A549 (cell line): ENCODE data around the gene PCDHGC4. TPM values are rescaled to one million over a fixed set of nuclear protein-coding genes. Genes with fewer than 3 reads are reported as not detected.

Source experiments
- ATAC-seq, 2 experiments: fragments of 200-7000 bp in 1 of 2; fragments of >200 bp in 1 of 2; cut with Nextera tagmentation in 1 of 2; cut with Tn5 transposase in 1 of 2; 3 replicates each; pipeline versions ENCODE4 v1.8.0 to v1.9.1; 2018 to 2020; ENCODE audit warnings: mild to moderate bottlenecking in 1 of 2, moderate library complexity in 1 of 2
- CTCF ChIA-PET: fragments of 300-600 bp; sonication (Branson Sonifier 250); formaldehyde crosslinking; extraction: SDS; loops from one replicate; lab custom pipeline; 2021; ENCODE audit warnings: antibody characterized with exemption, inconsistent platforms; lab: Yijun Ruan, JAX
- POLR2A ChIA-PET: fragments of 350-600 bp; formaldehyde crosslinking; extraction: SDS; loops from one replicate; lab custom pipeline; 2021; ENCODE audit warnings: antibody characterized with exemption, inconsistent platforms; lab: Yijun Ruan, JAX
- DNase-seq, 2 experiments: peaks; one replicate each; pipeline versions ENCODE4 v3.0.0 to v3.0.0-alpha.2; 2011 to 2016; ENCODE audit warnings: low read depth in 1 of 2, low spot score in 1 of 2
- FAIRE-seq: peaks from 2 replicates; lab custom pipeline; 2011; peaks lifted over from hg19 to GRCh38; lab: Jason Lieb, UNC
- H3K27ac ChIP-seq, 2 experiments: fragments of >200 bp; sonication (Bioruptor Twin); formaldehyde crosslinking; 3 replicates each; pipeline ENCODE4 v1.5.1; 2016 to 2017
- H3K4me1 ChIP-seq: fragments of >200 bp; sonication (Bioruptor Twin); formaldehyde crosslinking; 3 replicates; pipeline ENCODE4 v1.6.1; 2016
- H3K4me2 ChIP-seq: fragments of >200 bp; sonication (Bioruptor Twin); formaldehyde crosslinking; 3 replicates; pipeline ENCODE4 v1.6.1; 2016
- H3K4me3 ChIP-seq: fragments of >200 bp; sonication (Bioruptor Twin); formaldehyde crosslinking; 3 replicates; pipeline ENCODE4 v1.5.1; 2016
- H3K9me3 ChIP-seq: fragments of >200 bp; sonication (Bioruptor Twin); formaldehyde crosslinking; 3 replicates; pipeline ENCODE4 v1.6.1; 2016
- CBX8 ChIP-seq: fragments of 200-600 bp; sonication (generic); IDR thresholded peaks from 2 replicates; pipeline ENCODE4 v1.6.1; 2016
- CHD2 ChIP-seq: fragments of 150-350 bp; IDR thresholded peaks from 2 replicates; pipeline ENCODE4 v1.6.1; 2014; ENCODE audit warnings: low read length; ENCODE audit not compliant: partially characterized antibody
- CHD4 ChIP-seq: fragments of 200-600 bp; sonication (generic); IDR thresholded peaks from 2 replicates; pipeline ENCODE4 v1.6.1; 2016; ENCODE audit warnings: antibody characterized with exemption, mild to moderate bottlenecking, borderline replicate concordance
- EP300 ChIP-seq, 2 experiments: fragments of >200 bp; sonication (Bioruptor Twin); formaldehyde crosslinking; IDR thresholded peaks; 2 replicates in 1 of 2; 3 replicates in 1 of 2; pipeline ENCODE4 v1.6.1; 2016 to 2017
- FOSL2 ChIP-seq, 2 experiments: fragments of 450-650 bp in 1 of 2; fragments of >200 bp in 1 of 2; sonication (Bioruptor Twin) in 1 of 2; formaldehyde crosslinking; IDR thresholded peaks; 2 replicates each; pipeline versions ENCODE4 v1.5.0 to v1.6.1; 2016 to 2020; ENCODE audit warnings: mild to moderate bottlenecking in 1 of 2, moderate library complexity in 1 of 2
- FOXS1 ChIP-seq: fragments of 250-450 bp; sonication (Bioruptor Pico); IDR thresholded peaks from 2 replicates; pipeline ENCODE4 v1.5.0; 2020; ENCODE audit warnings: mild to moderate bottlenecking, moderate library complexity
- HDAC2 ChIP-seq: fragments of 200-600 bp; sonication (generic); IDR thresholded peaks from 2 replicates; pipeline ENCODE4 v1.6.1; 2016
- HOXA7 ChIP-seq: fragments of 250-450 bp; sonication (Bioruptor Pico); IDR thresholded peaks from 2 replicates; pipeline ENCODE4 v1.5.0; 2020; ENCODE audit warnings: mild to moderate bottlenecking, moderate library complexity
- HOXB13 ChIP-seq: fragments of 250-450 bp; sonication (Bioruptor Pico); IDR thresholded peaks from 2 replicates; pipeline ENCODE4 v1.5.0; 2020; ENCODE audit warnings: low read depth, mild to moderate bottlenecking, moderate library complexity
- KDM1A ChIP-seq: fragments of 200-600 bp; sonication (generic); IDR thresholded peaks from 2 replicates; pipeline ENCODE4 v1.6.1; 2016; ENCODE audit warnings: low read depth, mild to moderate bottlenecking
- KDM5A ChIP-seq: fragments of 200-600 bp; sonication (generic); IDR thresholded peaks from 2 replicates; pipeline ENCODE4 v1.6.1; 2016; ENCODE audit warnings: antibody characterized with exemption, mild to moderate bottlenecking
- MAFK ChIP-seq: fragments of 450-650 bp; IDR thresholded peaks from 2 replicates; pipeline ENCODE4 v1.6.1; 2014; ENCODE audit not compliant: partially characterized antibody
- MYC ChIP-seq: IDR thresholded peaks from 2 replicates; pipeline ENCODE4 v1.6.1; 2012; ENCODE audit warnings: mild to moderate bottlenecking, inconsistent platforms, low read length, improper control_type of control experiment, borderline replicate concordance
- NFE2L2 ChIP-seq: fragments of 150-350 bp; conservative IDR thresholded peaks from 2 replicates; pipeline ENCODE4 v1.6.1; 2014; ENCODE audit warnings: low read length
- NPAS2 ChIP-seq: fragments of 250-450 bp; sonication (Bioruptor Pico); IDR thresholded peaks from 2 replicates; pipeline ENCODE4 v1.8.0; 2022; ENCODE audit warnings: mild to moderate bottlenecking, moderate library complexity, borderline replicate concordance
- POLR2A ChIP-seq: IDR thresholded peaks from 2 replicates; pipeline ENCODE4 v1.6.1; 2012; ENCODE audit warnings: mild to moderate bottlenecking, low read length
- POLR2AphosphoS2 ChIP-seq: conservative IDR thresholded peaks from 2 replicates; pipeline ENCODE4 v1.6.1; 2012; ENCODE audit warnings: low read length, improper control_type of control experiment, inconsistent platforms
- RARB ChIP-seq: fragments of 250-450 bp; sonication (Bioruptor Pico); IDR thresholded peaks from 2 replicates; pipeline ENCODE4 v1.8.0; 2021; ENCODE audit warnings: mild to moderate bottlenecking, moderate library complexity
- RCOR1 ChIP-seq: fragments of 150-350 bp; IDR thresholded peaks from 2 replicates; pipeline ENCODE4 v1.6.1; 2014; ENCODE audit warnings: antibody characterized with exemption, low read length, low read depth
- SMC3 ChIP-seq: fragments of >200 bp; sonication (Bioruptor Twin); formaldehyde crosslinking; IDR thresholded peaks from 3 replicates; pipeline ENCODE4 v1.6.1; 2018; ENCODE audit warnings: inconsistent platforms
- WGBS: methylation state at CpG from one replicate; pipeline ENCODE4 v1.1.6; 2017; ENCODE audit errors: missing lambda C conversion rate; 5-methylcytosine and 5-hydroxymethylcytosine counted together
- polyA plus RNA-seq, 4 experiments: library from polyadenylated mRNA; depleted of rRNA in 3 of 4; stranded (reverse); fragments of >200 nt; fragmentation: RNase III in 1 of 4; extraction: RNeasy Plus Mini Kit Qiagen cat#74134 plus additional on column Dnase treatment in 1 of 4; gene quantifications; 2 replicates in 3 of 4; 3 replicates in 1 of 4; pipeline ENCODE4 v1.2.3, GENCODE V29; 2011 to 2017
- TF ChIP-seq, protein P1 (sequence below): IDR thresholded peaks from 2 replicates; pipeline ENCODE4 v1.6.1; 2012; ENCODE audit warnings: low read depth, borderline replicate concordance
- TF ChIP-seq, protein P2 (sequence below): fragments of 150-350 bp; IDR thresholded peaks from 2 replicates; pipeline ENCODE4 v1.6.1; 2014; ENCODE audit warnings: low read depth, mild to moderate bottlenecking, low read length
- TF ChIP-seq, protein P3 (sequence below): fragments of 200-600 bp; sonication (generic); IDR thresholded peaks from 2 replicates; pipeline ENCODE4 v1.6.1; 2016; ENCODE audit warnings: antibody characterized with exemption, mild to moderate bottlenecking, moderate library complexity
- TF ChIP-seq, protein P4 (sequence below): IDR thresholded peaks from 2 replicates; pipeline ENCODE4 v1.6.1; 2012
- TF ChIP-seq, protein P5 (sequence below): fragments of 250-450 bp; sonication (Bioruptor Pico); IDR thresholded peaks from 2 replicates; pipeline ENCODE4 v1.5.0; 2021; ENCODE audit warnings: mild to moderate bottlenecking, moderate library complexity, borderline replicate concordance

PCDHGC4 gene
- polyA plus RNA-seq, 2 of the 4 experiments (the other 2 are of a cell fraction), result 0.06 TPM; not detected in 1

DNA sequence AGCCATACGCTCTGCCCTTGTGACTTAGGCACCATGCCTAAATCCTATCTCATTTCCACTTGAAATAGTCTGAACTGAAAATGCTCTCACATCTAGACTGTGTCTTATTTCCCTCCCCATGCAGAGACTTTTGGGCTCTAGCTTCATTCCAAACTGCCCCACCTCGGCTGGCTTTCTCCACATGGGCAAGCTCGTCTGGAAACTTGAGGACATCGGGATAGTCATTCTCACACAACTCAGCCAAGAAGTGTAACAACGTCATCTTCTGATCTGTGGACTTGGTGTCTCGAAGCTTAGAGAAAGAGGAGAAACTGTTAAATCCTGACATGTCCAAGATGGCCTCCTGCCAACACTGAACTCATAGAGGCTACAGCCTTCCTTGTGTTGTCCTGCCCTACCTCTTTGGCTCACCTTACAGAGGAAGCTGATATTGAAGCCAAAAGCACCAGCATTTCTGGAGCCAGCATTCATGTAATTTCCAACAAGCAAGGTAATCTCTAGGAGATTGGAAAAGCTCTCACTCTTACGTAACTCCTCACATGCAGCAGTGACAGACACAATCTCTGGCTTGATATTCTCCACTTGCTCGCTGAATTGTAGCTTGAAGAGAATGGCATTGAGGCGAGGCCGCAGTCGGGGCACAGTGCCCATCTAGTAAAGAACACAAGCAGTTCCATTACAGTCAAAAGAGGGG lies 43.6 kb downstream of the PCDHGC4 start:
- ATAC-seq, result no peak
- no peak overlapping the region for H3K4me3 ChIP-seq
- no peak overlapping the region for H3K4me2 ChIP-seq
- FAIRE-seq, result no peak
- no peaks in the 10 kb centered on the region for H3K9me3 ChIP-seq
- H3K4me1 ChIP-seq, result peaks cover 16% of the 10 kb centered on the region; the same call in 2 of the 3 replicates
- DNase-seq, result no peak
- TF ChIP-seq CBX8 (no peak), EP300 (IDR thresholded peaks at IDR 0.05) (no peak), RCOR1 (no peak), MAFK (no peak), POLR2AphosphoS2 (no peak), KDM1A (no peak), RARB (CRISPR knock-in tag) (no peak)
- TF ChIP-seq, protein P1, sequence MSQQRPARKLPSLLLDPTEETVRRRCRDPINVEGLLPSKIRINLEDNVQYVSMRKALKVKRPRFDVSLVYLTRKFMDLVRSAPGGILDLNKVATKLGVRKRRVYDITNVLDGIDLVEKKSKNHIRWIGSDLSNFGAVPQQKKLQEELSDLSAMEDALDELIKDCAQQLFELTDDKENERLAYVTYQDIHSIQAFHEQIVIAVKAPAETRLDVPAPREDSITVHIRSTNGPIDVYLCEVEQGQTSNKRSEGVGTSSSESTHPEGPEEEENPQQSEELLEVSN, result no peak
- TF ChIP-seq, protein P2, sequence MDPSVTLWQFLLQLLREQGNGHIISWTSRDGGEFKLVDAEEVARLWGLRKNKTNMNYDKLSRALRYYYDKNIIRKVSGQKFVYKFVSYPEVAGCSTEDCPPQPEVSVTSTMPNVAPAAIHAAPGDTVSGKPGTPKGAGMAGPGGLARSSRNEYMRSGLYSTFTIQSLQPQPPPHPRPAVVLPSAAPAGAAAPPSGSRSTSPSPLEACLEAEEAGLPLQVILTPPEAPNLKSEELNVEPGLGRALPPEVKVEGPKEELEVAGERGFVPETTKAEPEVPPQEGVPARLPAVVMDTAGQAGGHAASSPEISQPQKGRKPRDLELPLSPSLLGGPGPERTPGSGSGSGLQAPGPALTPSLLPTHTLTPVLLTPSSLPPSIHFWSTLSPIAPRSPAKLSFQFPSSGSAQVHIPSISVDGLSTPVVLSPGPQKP, result no peak
- ChIA-PET CTCF (interaction anchor here (0.8 to 12.8 kb wide), 12 partner anchors 20 to 434 kb away, joined by 3 to 163 read pairs (median 6); partner anchors contain the start of genes PCDHB11, PCDHB2, PCDHGA5 and PCDHGA7), POLR2A (no interaction called here)
- 90% methylated on average over 11 of the region's 11 CpGs for WGBS
- H3K27ac ChIP-seq, result no peak overlapping the region

DNA sequence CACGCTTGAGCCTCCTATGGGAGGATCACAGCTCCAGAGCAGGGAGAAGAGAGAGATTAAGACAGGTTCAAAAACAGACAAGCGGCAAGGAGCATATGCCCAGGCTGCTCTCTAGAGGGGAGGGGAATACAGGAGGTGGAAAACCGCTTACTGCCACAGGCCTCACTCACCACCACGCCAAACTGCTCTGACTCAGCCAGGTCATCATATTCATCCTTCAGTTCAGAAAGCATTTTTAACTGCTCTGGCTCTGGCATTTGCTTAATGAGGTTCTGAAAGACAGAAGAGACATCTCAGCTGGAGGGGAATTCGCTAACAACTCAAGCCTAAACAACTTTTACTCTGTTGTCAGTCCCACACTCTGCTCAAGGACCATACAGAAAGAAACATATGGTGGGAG lies 44.2 kb downstream of the PCDHGC4 start:
- Histone ChIP-seq H3K4me1 (peaks cover 16% of the 10 kb centered on the region; the same call in 2 of the 3 replicates), H3K9me3 (no peaks in the 10 kb centered on the region), H3K4me2 (no peak overlapping the region), H3K27ac (no peak overlapping the region), H3K4me3 (no peak overlapping the region)
- no peak for DNase-seq
- TF ChIP-seq POLR2A (no peak), KDM5A (no peak), SMC3 (no peak), NFE2L2 (no peak), CBX8 (no peak), CHD2 (no peak)
- TF ChIP-seq, protein P3, sequence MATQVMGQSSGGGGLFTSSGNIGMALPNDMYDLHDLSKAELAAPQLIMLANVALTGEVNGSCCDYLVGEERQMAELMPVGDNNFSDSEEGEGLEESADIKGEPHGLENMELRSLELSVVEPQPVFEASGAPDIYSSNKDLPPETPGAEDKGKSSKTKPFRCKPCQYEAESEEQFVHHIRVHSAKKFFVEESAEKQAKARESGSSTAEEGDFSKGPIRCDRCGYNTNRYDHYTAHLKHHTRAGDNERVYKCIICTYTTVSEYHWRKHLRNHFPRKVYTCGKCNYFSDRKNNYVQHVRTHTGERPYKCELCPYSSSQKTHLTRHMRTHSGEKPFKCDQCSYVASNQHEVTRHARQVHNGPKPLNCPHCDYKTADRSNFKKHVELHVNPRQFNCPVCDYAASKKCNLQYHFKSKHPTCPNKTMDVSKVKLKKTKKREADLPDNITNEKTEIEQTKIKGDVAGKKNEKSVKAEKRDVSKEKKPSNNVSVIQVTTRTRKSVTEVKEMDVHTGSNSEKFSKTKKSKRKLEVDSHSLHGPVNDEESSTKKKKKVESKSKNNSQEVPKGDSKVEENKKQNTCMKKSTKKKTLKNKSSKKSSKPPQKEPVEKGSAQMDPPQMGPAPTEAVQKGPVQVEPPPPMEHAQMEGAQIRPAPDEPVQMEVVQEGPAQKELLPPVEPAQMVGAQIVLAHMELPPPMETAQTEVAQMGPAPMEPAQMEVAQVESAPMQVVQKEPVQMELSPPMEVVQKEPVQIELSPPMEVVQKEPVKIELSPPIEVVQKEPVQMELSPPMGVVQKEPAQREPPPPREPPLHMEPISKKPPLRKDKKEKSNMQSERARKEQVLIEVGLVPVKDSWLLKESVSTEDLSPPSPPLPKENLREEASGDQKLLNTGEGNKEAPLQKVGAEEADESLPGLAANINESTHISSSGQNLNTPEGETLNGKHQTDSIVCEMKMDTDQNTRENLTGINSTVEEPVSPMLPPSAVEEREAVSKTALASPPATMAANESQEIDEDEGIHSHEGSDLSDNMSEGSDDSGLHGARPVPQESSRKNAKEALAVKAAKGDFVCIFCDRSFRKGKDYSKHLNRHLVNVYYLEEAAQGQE, result no peak
- no peak for ATAC-seq
- ChIA-PET POLR2A (no interaction called here), CTCF (interaction anchor here (0.8 to 12.8 kb wide), 10 partner anchors 20 to 434 kb away, joined by 3 to 163 read pairs (median 6); partner anchors contain the start of genes PCDHB11, PCDHB2, PCDHGA5 and PCDHGB1)
- WGBS, result 93% methylated on average over 5 of the region's 5 CpGs
- FAIRE-seq, result no peak

DNA sequence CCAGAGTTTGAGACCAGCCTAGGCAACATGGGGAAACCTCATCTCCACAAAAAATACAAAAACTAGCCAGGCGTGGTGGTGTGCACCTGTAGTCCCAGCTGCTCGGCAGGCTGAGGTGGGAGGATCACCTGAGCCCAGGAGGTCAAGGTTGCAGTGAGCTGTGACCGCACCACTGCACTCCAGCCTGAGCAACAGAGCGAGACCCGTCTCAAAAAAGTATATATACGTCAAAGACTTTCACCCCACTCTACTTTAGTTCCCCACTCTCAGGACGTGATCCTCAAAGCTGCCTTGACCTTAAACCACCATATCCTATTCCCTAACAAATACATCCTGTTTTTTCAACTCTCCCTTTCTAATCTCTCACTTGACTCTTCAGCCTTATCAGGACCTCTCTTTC lies 45.0 kb downstream of the PCDHGC4 start:
- 95% methylated on average over 7 of the region's 7 CpGs for WGBS
- POLR2A ChIA-PET, result no interaction called here
- no peak for FAIRE-seq
- TF ChIP-seq HOXA7 (no peak), FOXS1 (no peak), MYC (no peak), CHD4 (no peak), HDAC2 (no peak), MAFK (no peak), FOSL2 (IDR thresholded peaks at IDR 0.05) (no peak), FOSL2 (CRISPR knock-in tag; IDR thresholded peaks at IDR 0.05) (no peak), HOXB13 (CRISPR knock-in tag) (no peak), NPAS2 (CRISPR knock-in tag) (no peak), CHD2 (no peak)
- TF ChIP-seq, protein P4, sequence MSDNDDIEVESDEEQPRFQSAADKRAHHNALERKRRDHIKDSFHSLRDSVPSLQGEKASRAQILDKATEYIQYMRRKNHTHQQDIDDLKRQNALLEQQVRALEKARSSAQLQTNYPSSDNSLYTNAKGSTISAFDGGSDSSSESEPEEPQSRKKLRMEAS, result no peak
- TF ChIP-seq, protein P2, result no peak
- TF ChIP-seq, protein P5, sequence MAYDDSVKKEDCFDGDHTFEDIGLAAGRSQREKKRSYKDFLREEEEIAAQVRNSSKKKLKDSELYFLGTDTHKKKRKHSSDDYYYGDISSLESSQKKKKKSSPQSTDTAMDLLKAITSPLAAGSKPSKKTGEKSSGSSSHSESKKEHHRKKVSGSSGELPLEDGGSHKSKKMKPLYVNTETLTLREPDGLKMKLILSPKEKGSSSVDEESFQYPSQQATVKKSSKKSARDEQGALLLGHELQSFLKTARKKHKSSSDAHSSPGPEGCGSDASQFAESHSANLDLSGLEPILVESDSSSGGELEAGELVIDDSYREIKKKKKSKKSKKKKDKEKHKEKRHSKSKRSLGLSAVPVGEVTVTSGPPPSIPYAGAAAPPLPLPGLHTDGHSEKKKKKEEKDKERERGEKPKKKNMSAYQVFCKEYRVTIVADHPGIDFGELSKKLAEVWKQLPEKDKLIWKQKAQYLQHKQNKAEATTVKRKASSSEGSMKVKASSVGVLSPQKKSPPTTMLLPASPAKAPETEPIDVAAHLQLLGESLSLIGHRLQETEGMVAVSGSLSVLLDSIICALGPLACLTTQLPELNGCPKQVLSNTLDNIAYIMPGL (CRISPR knock-in tag), result no peak

More for the DNA sequence above, 45.0 kb downstream of the PCDHGC4 start:
- H3K4me1 ChIP-seq, result peaks cover 11% of the 10 kb centered on the region; the same call in 2 of the 3 replicates
- no peak overlapping the region for H3K4me2 ChIP-seq
- no peaks in the 10 kb centered on the region for H3K9me3 ChIP-seq
- no peak overlapping the region for H3K4me3 ChIP-seq
- no peak overlapping the region for H3K27ac ChIP-seq
- DNase-seq (no peak), ATAC-seq (no peak)
- CTCF ChIA-PET, result interaction anchor here (0.9 to 12.8 kb wide), 4 partner anchors 21 to 180 kb away, joined by 3 to 163 read pairs (median 5); partner anchors contain the start of genes PCDHGB1 and PCDHGB3
